ENCODE data around the gene DPP6. TPM values are rescaled to one million over a fixed set of nuclear protein-coding genes. Genes with fewer than 3 reads are reported as not detected.

DPP6 gene
- total and polyA plus RNA-seq, 2 of the 8 experiments (the other 6 are each of a cell fraction or from before 2014, with no cell fraction given), result 4.7 to 6.8 TPM

GRCh38 chr7:154910977-154911376 is 858.8 kb downstream of the DPP6 start (continued):
- no peak for TF ChIP-seq E2F6 (IDR thresholded peaks at IDR 0.05)
- TF ChIP-seq CTCF (IDR thresholded peaks at IDR 0.05; ENCODE audit: control extremely low read depth in 1 of 3, insufficient read depth in 1 of 3, low read depth in 1 of 3, low read length in 3 of 3), result no peak
